K562 (cell line): ENCODE results near the gene PHLDB1. TPM values are rescaled to one million over a fixed set of nuclear protein-coding genes. Genes with fewer than 3 reads are reported as not detected.

Experiments
- ATAC-seq: fragments of 200-7000 bp; cut with Tn5 transposase; 3 replicates; pipeline ENCODE4 v1.9.1; 2020; ENCODE audit warnings: moderate library complexity
- BruUV-seq: library from RNA; stranded (reverse); fragments of 400-500 nt; replicated peaks from 2 replicates; lab custom pipeline; 2021; lab: Mats Ljungman, UMichigan
- CTCF ChIA-PET: fragments of 300-600 bp; formaldehyde crosslinking; extraction: SDS; loops from one replicate; lab custom pipeline; 2021; ENCODE audit warnings: low intra/inter-chr PET ratio; lab: Yijun Ruan, JAX
- POLR2A ChIA-PET: fragments of 300-600, 350-650 bp; sonication (Branson Sonifier 250); formaldehyde crosslinking; extraction: SDS; loops from one replicate; lab custom pipeline; 2021; ENCODE audit warnings: antibody characterized with exemption, inconsistent platforms; lab: Yijun Ruan, JAX
- DNase-seq, 4 experiments: peaks; one replicate each; pipeline versions ENCODE4 v3.0.0 to v3.0.0-alpha.2; 2011 to 2018; ENCODE audit warnings: low spot score in 3 of 4, mixed read lengths in 3 of 4; ENCODE audit errors: extremely low read depth in 1 of 4
- FAIRE-seq: peaks from 2 replicates; lab custom pipeline; 2011; peaks lifted over from hg19 to GRCh38; lab: Jason Lieb, UNC
- H2AFZ ChIP-seq: 2 replicates; pipeline ENCODE4 v1.6.0; 2011; ENCODE audit warnings: low read depth, low read length, control low read depth, inconsistent platforms
- H3K27ac ChIP-seq: fragments of 200-600 bp; 3 replicates; pipeline ENCODE4 v1.8.0; 2011; ENCODE audit warnings: low read depth, mild to moderate bottlenecking, control low read depth, inconsistent platforms, low read length, moderate library complexity, mixed read lengths; ENCODE audit errors: extremely low read depth
- H3K27me3 ChIP-seq, 2 experiments: fragments of 300-600 bp in 1 of 2; 2 replicates in 1 of 2; 3 replicates in 1 of 2; pipeline versions ENCODE4 v1.6.0 to v1.8.0; 2011; ENCODE audit warnings: inconsistent platforms in 2 of 2, low read length in 2 of 2, mild to moderate bottlenecking in 1 of 2, mixed read lengths in 1 of 2, moderate library complexity in 1 of 2; ENCODE audit not compliant: control insufficient read depth in 2 of 2, insufficient read depth in 2 of 2
- H3K36me3 ChIP-seq: fragments of 300-600 bp; 3 replicates; pipeline ENCODE4 v1.8.0; 2011; ENCODE audit warnings: mild to moderate bottlenecking, low read length, inconsistent platforms; ENCODE audit not compliant: control insufficient read depth, insufficient read depth
- H3K4me1 ChIP-seq, 2 experiments: fragments of 200-600 bp in 1 of 2; replicated peaks in 1 of 2; 2 replicates in 1 of 2; 3 replicates in 1 of 2; pipeline versions ENCODE4 v1.5.1 to v1.8.0; 2011; ENCODE audit warnings: inconsistent platforms in 2 of 2, low read length in 2 of 2, mild to moderate bottlenecking in 1 of 2, mixed read lengths in 1 of 2, moderate library complexity in 1 of 2; ENCODE audit not compliant: control insufficient read depth in 2 of 2, insufficient read depth in 2 of 2
- H3K4me2 ChIP-seq: 2 replicates; pipeline ENCODE4 v1.6.1; 2011; ENCODE audit warnings: low read length, control low read depth, inconsistent platforms, mixed read lengths; ENCODE audit not compliant: insufficient read depth
- H3K4me3 ChIP-seq: fragments of 200-600 bp; sonication (generic), shearing (Covaris generic); 2 replicates; pipeline ENCODE4 v1.5.1; 2016; ENCODE audit warnings: control low read depth, inconsistent platforms
- H3K79me2 ChIP-seq: fragments of 200-600 bp; 3 replicates; pipeline ENCODE4 v1.8.0; 2011; ENCODE audit warnings: low read length, inconsistent platforms; ENCODE audit not compliant: control insufficient read depth, insufficient read depth
- H3K9ac ChIP-seq, 2 experiments: 2 replicates each; pipeline versions ENCODE4 v1.6.0 to v1.6.1; 2011; ENCODE audit warnings: low read depth in 2 of 2, low read length in 2 of 2, control low read depth in 1 of 2, inconsistent platforms in 1 of 2, mild to moderate bottlenecking in 1 of 2, mixed read lengths in 1 of 2; ENCODE audit not compliant: insufficient read depth in 1 of 2
- H3K9me1 ChIP-seq: one replicate; pipeline ENCODE4 v1.6.0; 2011; ENCODE audit warnings: inconsistent platforms, mild to moderate bottlenecking, low read length, moderate library complexity; ENCODE audit not compliant: control insufficient read depth, insufficient read depth
- H3K9me3 ChIP-seq: replicated peaks from 2 replicates; pipeline ENCODE4 v1.5.1; 2011; ENCODE audit warnings: low read depth, low read length, inconsistent platforms; ENCODE audit not compliant: control insufficient read depth, insufficient read depth
- H4K20me1 ChIP-seq: replicated peaks from 2 replicates; pipeline ENCODE4 v1.6.1; 2011; ENCODE audit warnings: low read length, inconsistent platforms, mixed read lengths; ENCODE audit not compliant: control insufficient read depth, insufficient read depth
- CEBPG ChIP-seq, 3 experiments: fragments of 200-800 bp in 1 of 3; sonication (Bioruptor generic) in 1 of 3; sonication (generic) in 1 of 3; formaldehyde crosslinking in 1 of 3; IDR thresholded peaks in 2 of 3; conservative IDR thresholded peaks in 1 of 3; 2 replicates each; pipeline versions ENCODE4 v1.6.1 to v1.8.0; 2016 to 2022; ENCODE audit warnings: missing compliant biosample characterization in 2 of 3, missing genetic modification characterization in 2 of 3, mild to moderate bottlenecking in 1 of 3, missing genetic modification reagents in 1 of 3
- CSDE1 ChIP-seq, 2 experiments: fragments of 450-650 bp; IDR thresholded peaks; 2 replicates each; pipeline ENCODE4 v1.6.1; 2016; ENCODE audit warnings: mild to moderate bottlenecking in 1 of 2
- FIP1L1 ChIP-seq: fragments of 200-400 bp; formaldehyde crosslinking; IDR thresholded peaks from 2 replicates; pipeline ENCODE4 v1.6.1; 2018; ENCODE audit warnings: mild to moderate bottlenecking, low read depth, low read length; ENCODE audit not compliant: poor library complexity, severe bottlenecking
- FOXA1 ChIP-seq: fragments of 450-650 bp; IDR thresholded peaks from 2 replicates; pipeline ENCODE4 v1.6.1; 2016; ENCODE audit warnings: mild to moderate bottlenecking, borderline replicate concordance
- MCM3 ChIP-seq: fragments of 450-650 bp; IDR thresholded peaks from 2 replicates; pipeline ENCODE4 v1.6.1; 2016
- RBFOX2 ChIP-seq: fragments of 200-400 bp; formaldehyde crosslinking; IDR thresholded peaks from 2 replicates; pipeline ENCODE4 v1.6.1; 2017; ENCODE audit warnings: low read depth, mild to moderate bottlenecking, low read length, moderate library complexity
- RFX7 ChIP-seq: fragments of 250-450 bp; sonication (Bioruptor Pico); IDR thresholded peaks from 2 replicates; pipeline ENCODE4 v1.5.1; 2021; ENCODE audit warnings: mild to moderate bottlenecking
- SOX6 ChIP-seq: fragments of 450-650 bp; IDR thresholded peaks from 2 replicates; pipeline ENCODE4 v1.6.1; 2014; ENCODE audit warnings: mild to moderate bottlenecking
- SRSF3 ChIP-seq: fragments of 200-400 bp; formaldehyde crosslinking; IDR thresholded peaks from 2 replicates; pipeline ENCODE4 v1.6.1; 2016; ENCODE audit warnings: mild to moderate bottlenecking, low read length, moderate library complexity; ENCODE audit not compliant: insufficient read depth
- STAG1 ChIP-seq: sonication (generic); formaldehyde crosslinking; IDR thresholded peaks from 2 replicates; pipeline ENCODE4 v1.5.0; 2020; ENCODE audit warnings: missing genetic modification reagents, borderline replicate concordance
- STAT5B ChIP-seq: fragments of 250-450 bp; sonication (Bioruptor Pico); IDR thresholded peaks from 2 replicates; pipeline ENCODE4 v1.8.0; 2021; ENCODE audit warnings: mild to moderate bottlenecking, inconsistent platforms
- WGBS: fragments of 100-300 bp; shearing (Covaris generic); methylation state at CpG from one replicate; pipeline ENCODE4 v1.1.6; 2016; ENCODE audit warnings: low coverage, mixed read lengths; ENCODE audit not compliant: insufficient coverage; ENCODE audit errors: missing lambda C conversion rate; 5-methylcytosine and 5-hydroxymethylcytosine counted together
- in situ Hi-C: fragments of 300-500 bp; cut with MboI; formaldehyde crosslinking; loops from 4 replicates; pipeline ENCODE4 v1.15.0; 2018; ENCODE audit warnings: inconsistent platforms, mixed read lengths
- intact Hi-C: fragments of 100-400 bp; cut with micrococcal nuclease; formaldehyde crosslinking; loops from 2 replicates; pipeline ENCODE4 v1.14.2; 2022
- polyA plus RNA-seq, 8 experiments: library from polyadenylated mRNA; depleted of rRNA in 4 of 8; stranded (reverse) in 5 of 8; unstranded in 3 of 8; fragments of >200 nt; fragmentation: Nextera tagmentation in 2 of 8; fragmentation: Illumina TruSeq in 1 of 8; extraction: Ambion mirVana in 2 of 8; extraction: Trizol in 1 of 8; gene quantifications; 2 replicates each; pipeline versions ENCODE4 v1.2.1 to v1.2.3, GENCODE V29; 2011 to 2014; ENCODE audit warnings: inconsistent platforms in 1 of 8, missing spikeins in 1 of 8
- total RNA-seq, 7 experiments: library from RNA; depleted of rRNA in 6 of 7; stranded (reverse); fragments of >200 nt in 6 of 7; fragmentation: Illumina TruSeq in 2 of 7; extraction: Trizol in 2 of 7; gene quantifications; 2 replicates each; pipeline versions ENCODE4 v1.2.1 to v1.2.3, GENCODE V29; 2011 to 2021; ENCODE audit warnings: low replicate concordance in 1 of 7

Gene PHLDB1
- total and polyA plus RNA-seq, 9 of the 15 experiments (the other 6 are each of a cell fraction or from before 2014, with no cell fraction given) = 2.0 to 28.7 (median 16.2) TPM

- no peak overlapping the region for H3K27ac ChIP-seq
- H3K4me2 ChIP-seq = no peak overlapping the region
- intact Hi-C loops = loop anchor here (10.0 kb wide), 1 partner anchor 303 kb away; the partner anchor contains the start of gene UPK2
- peaks cover 31% of the 10 kb centered on the region for H3K36me3 ChIP-seq
- H3K4me1 ChIP-seq = peaks cover 0 to 4% of the 10 kb centered on the region in 2 experiments; a peak in 1 of 5 replicates
- no peak for ATAC-seq
- no peak for DNase-seq
- no peak overlapping the region for H3K4me3 ChIP-seq
- H3K79me2 ChIP-seq = no peaks in the 10 kb centered on the region
- no peaks in the 10 kb centered on the region for H3K9me1 ChIP-seq
- FAIRE-seq = no peak
- CTCF ChIA-PET = no interaction called here
- no peak overlapping the region for H2AFZ ChIP-seq
- H3K27me3 ChIP-seq = no peaks in the 10 kb centered on the region
- POLR2A ChIA-PET = interaction anchor here (1.5 kb wide), 1 partner anchor 15 kb away, joined by 3 read pairs; no protein-coding TSS in a partner anchor
- H4K20me1 ChIP-seq = no peaks in the 10 kb centered on the region
- H3K9ac ChIP-seq = peak overlapping the region in 1 of 2 experiments; percentile 13; a peak in 1 of 4 replicates
- 42% methylated on average over 3 of the region's 3 CpGs for WGBS
- no TSS peak for BruUV-seq
- no peak for TF ChIP-seq RFX7
- TF ChIP-seq MCM3 = no peak
- no peak for TF ChIP-seq CSDE1 (IDR thresholded peaks at IDR 0.05)
- no peak for TF ChIP-seq CEBPG (CRISPR knock-in tag; IDR thresholded peaks at IDR 0.05)
- no peak for TF ChIP-seq CEBPG (tag; conservative IDR thresholded peaks at IDR 0.05 in 1 of 2, IDR thresholded peaks at IDR 0.05 in 1 of 2)
- TF ChIP-seq STAT5B (CRISPR knock-in tag) = no peak
- TF ChIP-seq FIP1L1 = no peak
- no peak for TF ChIP-seq FOXA1
- TF ChIP-seq SRSF3 = no peak
- no peak for TF ChIP-seq STAG1 (CRISPR knock-in tag)
- TF ChIP-seq RBFOX2 = no peak
- no peak for TF ChIP-seq SOX6
- no peaks in the 10 kb centered on the region for H3K9me3 ChIP-seq
- in situ Hi-C loops = no loop called here
Measured at GRCh38 chr11:118651820-118652219, 44.4 kb downstream of the PHLDB1 start.
